Right kidney (tissue), 1 donor: ENCODE data around the gene HOXA3.

Experiments
- DNase-seq: peaks from one replicate; pipeline ENCODE4 v3.0.0-alpha.2; 2016

HOXA3 gene

DNA sequence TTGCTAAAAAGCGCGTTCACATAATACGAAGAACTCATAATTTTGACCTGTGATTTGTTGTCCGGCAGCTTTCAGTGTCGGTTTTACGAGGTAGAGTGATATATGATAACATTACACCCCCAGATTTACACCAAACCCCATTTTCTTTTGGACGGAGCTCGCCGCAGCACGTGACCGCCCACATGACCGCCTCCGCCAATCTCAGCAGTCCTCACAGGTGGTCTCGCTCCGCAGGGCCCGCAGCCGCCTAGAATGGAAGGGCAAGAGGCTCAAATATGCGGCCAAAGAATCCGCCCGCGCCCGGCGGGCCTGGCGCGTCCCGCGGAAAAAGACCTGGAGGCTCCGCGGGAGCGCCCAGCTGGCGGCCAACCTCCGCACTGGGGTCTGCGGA lies 4.1 kb upstream of the HOXA3 start, which contains the start of gene HOXA7:
HOXA7 (minus strand) TSS at position 168 of the 391 bp plus-strand sequence; CDS start at position 38, 130 bp downstream.
- peak; percentile 85 for DNase-seq

DNA sequence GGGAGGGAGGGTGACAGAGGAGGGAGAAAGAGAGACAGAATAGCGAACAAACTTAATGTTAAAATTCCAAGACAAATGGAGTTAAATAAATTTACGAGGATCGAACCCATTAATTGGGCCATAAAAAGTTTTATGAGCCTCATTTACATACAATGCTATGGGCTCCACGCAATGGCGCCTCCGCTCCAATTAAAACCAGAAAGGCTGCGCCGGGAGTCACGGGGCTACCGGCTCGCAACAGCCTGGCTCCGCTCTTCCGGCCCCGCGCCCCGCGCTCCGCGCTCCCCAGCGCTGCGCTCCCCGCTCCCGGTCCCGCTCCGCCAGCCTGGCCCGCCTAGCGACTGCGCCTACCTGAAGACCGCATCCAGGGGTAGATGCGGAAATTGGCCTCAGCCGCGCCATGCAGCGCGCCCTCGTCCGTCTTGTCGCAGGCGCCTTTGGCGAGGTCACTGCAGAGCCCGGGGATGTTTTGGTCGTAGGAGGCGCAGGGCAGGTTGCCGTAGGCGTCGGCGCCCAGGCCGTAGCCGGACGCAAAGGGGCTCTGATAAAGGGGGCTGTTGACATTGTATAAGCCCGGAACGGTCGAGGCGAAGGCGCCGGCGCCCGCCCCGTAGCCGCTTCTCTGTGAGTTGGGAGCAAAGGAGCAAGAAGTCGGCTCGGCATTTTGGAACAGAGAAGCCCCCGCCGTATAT lies 3.6 kb upstream of the HOXA3 start:
- DNase-seq: peak; percentile 81

- DNase-seq: peak; percentile 82
Measured at GRCh38 chr7:27154901-27155815, 2.8 kb upstream of the HOXA3 start.

DNA sequence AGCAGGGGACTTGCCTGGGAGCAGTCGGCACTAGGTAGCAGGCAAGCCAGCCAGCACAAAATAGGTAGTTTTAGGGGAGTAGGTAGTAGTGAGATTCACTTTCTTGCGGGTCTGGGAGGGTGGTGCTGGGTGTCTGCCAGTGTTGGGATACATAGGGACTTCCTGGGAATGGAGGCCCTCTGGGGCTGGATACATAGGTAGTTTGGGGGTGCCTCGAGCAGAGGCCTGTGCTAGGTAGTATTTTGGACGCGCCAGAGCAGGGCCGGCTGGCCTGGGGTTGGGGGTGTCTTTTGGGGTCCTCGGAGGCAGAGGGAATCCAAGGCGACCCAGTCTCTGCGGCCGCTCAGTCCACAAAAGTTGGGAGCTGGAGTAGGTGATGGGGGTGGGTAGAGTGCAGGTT lies 2.0 kb upstream of the HOXA3 start:
- no peak for DNase-seq

- no peak for DNase-seq
Measured at GRCh38 chr7:27153526-27153925, 1.1 kb upstream of the HOXA3 start.

GRCh38 chr7:27152816-27153442 lies 546 bp upstream of the HOXA3 start:
- DNase-seq: peak; percentile 81

DNA sequence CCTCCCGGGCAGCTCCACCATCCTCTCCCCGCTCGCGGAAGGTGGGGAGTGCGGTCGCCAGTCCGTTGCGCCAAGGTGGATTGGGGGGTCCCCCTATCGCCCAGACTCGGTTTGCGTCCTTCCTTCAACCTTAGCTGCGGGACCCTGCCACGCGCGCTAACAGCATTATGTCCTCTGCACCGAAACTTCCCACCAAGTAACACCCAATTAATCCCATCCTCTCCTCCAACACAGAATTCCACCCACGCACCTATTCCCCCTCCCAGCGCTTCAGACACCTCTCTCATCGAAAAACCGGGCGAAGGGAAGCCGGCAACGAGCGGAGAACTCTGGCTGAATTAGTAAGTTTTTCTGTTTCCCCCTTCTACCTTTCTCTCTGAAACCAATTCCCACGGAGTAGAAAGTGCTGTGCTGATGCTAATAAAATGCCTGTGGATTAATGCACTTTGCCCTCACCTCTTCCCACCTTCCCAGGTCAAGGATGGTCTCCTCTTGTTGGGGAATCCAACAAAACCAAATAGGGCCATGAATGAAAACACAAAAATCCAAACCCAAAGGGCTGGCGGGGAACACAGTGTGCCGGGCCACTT lies 947 bp downstream of the HOXA3 start:
- no peak for DNase-seq

GRCh38 chr7:27150568-27151340 lies 1.6 kb downstream of the HOXA3 start:
- DNase-seq: peak; percentile 95

DNA sequence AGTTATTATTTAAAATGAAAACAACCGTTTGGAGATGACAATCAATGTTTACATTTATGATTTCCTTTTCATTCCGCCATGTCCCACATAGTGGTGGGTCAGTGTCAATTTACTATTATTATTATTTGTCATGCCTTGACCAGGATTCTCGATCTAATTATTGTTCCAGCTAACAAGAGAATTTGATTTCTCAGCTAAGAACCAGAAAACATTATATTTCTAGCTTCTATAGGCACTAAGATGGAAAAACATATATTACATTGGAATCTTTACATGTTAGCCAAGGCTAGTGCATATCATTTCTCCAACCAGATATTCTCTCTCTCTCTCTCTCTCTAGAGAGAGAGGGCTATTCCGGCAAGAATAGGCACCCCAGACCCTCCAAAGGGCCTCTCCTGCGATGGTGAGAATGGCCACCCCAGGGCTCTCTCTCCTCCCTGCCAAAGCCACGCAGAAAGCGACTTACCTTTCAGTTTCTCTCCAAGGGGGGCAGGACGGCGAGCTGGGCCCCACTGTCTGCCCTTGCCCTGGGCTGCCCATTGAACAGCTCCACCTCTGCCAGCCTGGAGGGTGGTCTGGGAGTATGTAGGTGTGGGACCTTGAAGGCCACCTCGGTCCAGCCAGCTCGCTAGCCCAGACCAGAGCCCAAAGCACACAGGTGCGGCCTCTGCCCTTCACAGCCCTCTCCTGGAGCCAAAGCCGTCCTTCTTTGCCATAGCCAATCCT lies 2.4 kb downstream of the HOXA3 start:
- DNase-seq: no peak

GRCh38 chr7:27148756-27149641 lies 3.4 kb downstream of the HOXA3 start:
- DNase-seq: no peak

GRCh38 chr7:27148031-27148755 lies 4.2 kb downstream of the HOXA3 start:
- DNase-seq: peak; percentile 82

GRCh38 chr7:27147199-27148030 lies 5.0 kb downstream of the HOXA3 start, which contains the start of gene HOXA6:
Gene HOXA6 (minus strand): TSS chr7:27147774. CDS start chr7:27147749, 25 bp downstream.
- DNase-seq: peak; percentile 85

DNA sequence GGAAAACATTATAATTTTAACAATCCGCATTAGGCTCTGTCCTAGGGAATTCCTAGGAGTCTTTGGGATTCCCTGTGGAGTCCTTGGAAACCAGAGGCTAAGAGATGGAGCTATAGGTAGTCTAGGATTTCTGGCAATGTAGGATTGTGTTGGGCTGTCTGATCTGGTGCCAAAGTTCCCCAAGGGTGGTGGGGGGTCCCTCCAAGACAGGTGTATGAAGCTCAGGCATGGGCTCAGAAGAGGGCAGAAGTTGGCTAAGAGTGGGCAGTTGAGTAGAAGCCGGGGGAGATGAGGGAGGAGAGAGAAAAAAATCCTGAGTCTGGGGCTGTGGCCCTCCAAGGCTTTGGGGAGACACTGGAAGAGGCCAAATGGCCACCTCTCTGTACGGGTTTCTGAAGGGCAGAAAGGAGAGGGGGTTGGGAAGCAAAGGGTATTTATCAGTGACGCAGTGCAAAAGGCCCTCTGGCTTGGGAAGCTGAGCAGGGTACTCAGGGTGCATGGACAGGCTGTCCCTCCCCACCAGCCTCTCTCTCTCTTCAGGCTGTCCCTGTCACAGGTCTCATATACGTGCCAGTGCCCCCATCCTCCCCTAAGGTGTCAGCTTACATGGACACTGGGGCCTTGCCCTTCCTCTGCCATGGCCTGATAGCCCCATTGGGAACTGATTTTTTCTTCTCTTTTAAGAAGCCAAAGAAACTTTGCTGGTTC lies 5.7 kb downstream of the HOXA3 start:
- no peak for DNase-seq

GRCh38 chr7:27145914-27146412 lies 6.4 kb downstream of the HOXA3 start:
- DNase-seq: no peak

GRCh38 chr7:27145165-27145913 lies 7.0 kb downstream of the HOXA3 start:
- peak; percentile 76 for DNase-seq

GRCh38 chr7:27144781-27145164 lies 7.6 kb downstream of the HOXA3 start:
- DNase-seq: peak; percentile 79
